Measurements from ENCODE around the gene TNFRSF19.

Gene TNFRSF19

DNA sequence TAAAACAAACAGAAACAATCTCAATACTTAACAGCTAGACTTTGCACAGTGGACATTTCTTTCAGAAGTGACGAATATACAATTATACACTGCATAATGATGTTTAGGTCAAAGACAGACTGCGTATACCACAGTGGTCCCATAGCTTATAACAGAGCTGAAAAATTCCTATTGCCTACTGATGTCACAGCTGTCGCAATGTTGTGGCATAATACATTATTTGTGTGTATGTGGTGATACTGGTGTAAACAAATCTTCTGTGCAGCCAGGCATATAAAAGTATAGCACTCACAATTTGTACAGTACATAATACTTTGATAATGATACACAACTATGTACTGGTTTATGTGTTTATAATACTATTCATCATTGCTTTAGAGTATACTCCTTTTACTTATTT is 116.7 kb downstream of the TNFRSF19 start:
- TF ChIP-seq TOX (CRISPR knock-in tag; IDR thresholded peaks at IDR 0.05; ENCODE audit: borderline replicate concordance) (no peak), SNAI2 (CRISPR knock-in tag; IDR thresholded peaks at IDR 0.05) (no peak), CREB5 (CRISPR knock-in tag; IDR thresholded peaks at IDR 0.05; ENCODE audit: low read depth) (no peak), ZNF70 (CRISPR knock-in tag; IDR thresholded peaks at IDR 0.05) (no peak), ZFP30 (CRISPR knock-in tag; IDR thresholded peaks at IDR 0.05) (no peak), ISL1 (CRISPR knock-in tag; IDR thresholded peaks at IDR 0.05) (no peak), OSR1 (CRISPR knock-in tag; IDR thresholded peaks at IDR 0.05) (no peak), ZNF565 (CRISPR knock-in tag; conservative IDR thresholded peaks at IDR 0.05; ENCODE audit: low read depth) (no peak), ZFP3 (CRISPR knock-in tag; IDR thresholded peaks at IDR 0.05) (no peak), ZNF8 (CRISPR knock-in tag; IDR thresholded peaks at IDR 0.05) (no peak)
- TF ChIP-seq, protein P1, sequence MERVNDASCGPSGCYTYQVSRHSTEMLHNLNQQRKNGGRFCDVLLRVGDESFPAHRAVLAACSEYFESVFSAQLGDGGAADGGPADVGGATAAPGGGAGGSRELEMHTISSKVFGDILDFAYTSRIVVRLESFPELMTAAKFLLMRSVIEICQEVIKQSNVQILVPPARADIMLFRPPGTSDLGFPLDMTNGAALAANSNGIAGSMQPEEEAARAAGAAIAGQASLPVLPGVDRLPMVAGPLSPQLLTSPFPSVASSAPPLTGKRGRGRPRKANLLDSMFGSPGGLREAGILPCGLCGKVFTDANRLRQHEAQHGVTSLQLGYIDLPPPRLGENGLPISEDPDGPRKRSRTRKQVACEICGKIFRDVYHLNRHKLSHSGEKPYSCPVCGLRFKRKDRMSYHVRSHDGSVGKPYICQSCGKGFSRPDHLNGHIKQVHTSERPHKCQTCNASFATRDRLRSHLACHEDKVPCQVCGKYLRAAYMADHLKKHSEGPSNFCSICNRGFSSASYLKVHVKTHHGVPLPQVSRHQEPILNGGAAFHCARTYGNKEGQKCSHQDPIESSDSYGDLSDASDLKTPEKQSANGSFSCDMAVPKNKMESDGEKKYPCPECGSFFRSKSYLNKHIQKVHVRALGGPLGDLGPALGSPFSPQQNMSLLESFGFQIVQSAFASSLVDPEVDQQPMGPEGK (CRISPR knock-in tag; IDR thresholded peaks at IDR 0.05; ENCODE audit: borderline replicate concordance): no peak
- no peak for ATAC-seq

- TF ChIP-seq SNAI2 (CRISPR knock-in tag; IDR thresholded peaks at IDR 0.05) (no peak), ZNF8 (CRISPR knock-in tag; IDR thresholded peaks at IDR 0.05) (no peak), RARB (CRISPR knock-in tag; IDR thresholded peaks at IDR 0.05) (no peak), ZNF565 (CRISPR knock-in tag; conservative IDR thresholded peaks at IDR 0.05; ENCODE audit: low read depth) (no peak), TSHZ2 (CRISPR knock-in tag; IDR thresholded peaks at IDR 0.05) (no peak), ZNF70 (CRISPR knock-in tag; IDR thresholded peaks at IDR 0.05) (no peak), ZFP3 (CRISPR knock-in tag; IDR thresholded peaks at IDR 0.05) (no peak), GLIS3 (CRISPR knock-in tag; IDR thresholded peaks at IDR 0.05) (no peak), TCF4 (CRISPR knock-in tag; IDR thresholded peaks at IDR 0.05; ENCODE audit: borderline replicate concordance) (no peak), ARNTL (CRISPR knock-in tag; IDR thresholded peaks at IDR 0.05; ENCODE audit: borderline replicate concordance, low read depth) (no peak), CSDC2 (CRISPR knock-in tag; IDR thresholded peaks at IDR 0.05) (no peak)
- ATAC-seq: peak; percentile 37; the same call in 1 of the 3 replicates
Measured at GRCh38 chr13:23687614-23688013, 117.4 kb downstream of the TNFRSF19 start.

DNA sequence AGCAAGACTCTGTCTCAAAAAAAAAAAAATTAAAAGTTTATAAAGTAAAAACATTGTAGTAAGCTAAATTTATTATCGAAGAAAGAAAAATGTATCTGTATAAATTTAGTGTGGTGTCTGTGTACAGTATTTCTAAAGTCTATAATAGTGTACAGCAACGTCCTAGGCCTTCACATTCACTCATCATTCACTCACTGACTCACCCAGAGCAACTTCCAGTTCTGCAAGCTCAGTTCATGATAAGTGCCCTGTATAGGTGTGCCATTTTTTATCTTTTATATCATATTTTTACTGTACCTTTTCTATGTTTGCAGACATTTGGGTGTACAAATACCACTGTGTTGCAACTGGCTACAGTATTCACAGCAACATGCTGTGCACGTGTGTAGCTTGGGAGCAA is 118.1 kb downstream of the TNFRSF19 start:
- ATAC-seq: no peak
- TF ChIP-seq CSDC2 (CRISPR knock-in tag; IDR thresholded peaks at IDR 0.05): no peak
- no peak for TF ChIP-seq SNAI2 (CRISPR knock-in tag; IDR thresholded peaks at IDR 0.05)
- TF ChIP-seq CREB5 (CRISPR knock-in tag; IDR thresholded peaks at IDR 0.05; ENCODE audit: low read depth): no peak
- no peak for TF ChIP-seq BACH2 (CRISPR knock-in tag; IDR thresholded peaks at IDR 0.05; ENCODE audit: borderline replicate concordance)
- no peak for TF ChIP-seq ARNTL (CRISPR knock-in tag; IDR thresholded peaks at IDR 0.05; ENCODE audit: borderline replicate concordance, low read depth)

DNA sequence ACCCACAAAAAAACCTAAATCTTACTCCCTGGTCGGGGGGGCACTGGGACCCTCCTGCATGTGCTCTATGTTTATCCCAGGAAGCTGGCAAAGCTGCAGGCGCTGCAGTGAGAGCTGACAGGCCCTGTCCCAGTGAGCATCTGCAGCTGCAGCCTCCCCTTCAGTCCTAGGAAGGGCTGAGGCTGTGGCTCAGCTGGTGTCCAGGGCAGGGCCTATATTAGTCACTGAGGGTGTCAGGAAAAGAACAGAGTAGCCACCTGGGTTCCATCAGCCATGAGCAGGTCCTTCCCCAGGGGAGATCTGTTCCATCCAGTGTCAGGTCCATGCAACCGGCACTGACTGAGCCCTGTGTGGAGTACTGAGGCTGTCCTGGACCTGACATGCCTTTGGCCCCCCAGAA is 120.5 kb downstream of the TNFRSF19 start:
- no peak for ATAC-seq

More for the DNA sequence above, 120.5 kb downstream of the TNFRSF19 start:
- no peak for TF ChIP-seq ZNF70 (CRISPR knock-in tag; IDR thresholded peaks at IDR 0.05)
- TF ChIP-seq TSHZ2 (CRISPR knock-in tag; IDR thresholded peaks at IDR 0.05): no peak
- no peak for TF ChIP-seq ZC3H10 (CRISPR knock-in tag; IDR thresholded peaks at IDR 0.05)
- TF ChIP-seq CREB5 (CRISPR knock-in tag; IDR thresholded peaks at IDR 0.05; ENCODE audit: low read depth): no peak
- TF ChIP-seq TOX (CRISPR knock-in tag; IDR thresholded peaks at IDR 0.05; ENCODE audit: borderline replicate concordance): no peak
- no peak for TF ChIP-seq TCF4 (CRISPR knock-in tag; IDR thresholded peaks at IDR 0.05; ENCODE audit: borderline replicate concordance)
